Measurements from ENCODE around the gene PRDM12.

GRCh38 chr9:130661451-130662098 is 2.8 kb upstream of the PRDM12 start:
- TF ChIP-seq POLR2A (IDR thresholded peaks at IDR 0.05) (no peak), CTCF (IDR thresholded peaks at IDR 0.05) (no peak)
